ENCODE measurements around the gene MYL2. TPM values are rescaled to one million over a fixed set of nuclear protein-coding genes. Genes with fewer than 3 reads are reported as not detected.

Gene MYL2
- total and polyA plus RNA-seq, 2 experiments from 2014 or later, result 2.7 to 65.0 TPM

- no peaks in the 10 kb centered on the region for H3K4me1 ChIP-seq (ENCODE audit: low read depth)
- no peak for TF ChIP-seq CTCF (IDR thresholded peaks at IDR 0.05; ENCODE audit: low read depth, low read length)
- DNase-seq (ENCODE audit: low read depth in 1 of 2, low spot score in 1 of 2), result no peak
- no peak overlapping the region for H3K4me3 ChIP-seq
- no peaks in the 10 kb centered on the region for H3K9me3 ChIP-seq (ENCODE audit: low read depth)
- H3K27me3 ChIP-seq, result no peaks in the 10 kb centered on the region
- no peak overlapping the region for H3K27ac ChIP-seq
- H3K36me3 ChIP-seq, result no peaks in the 10 kb centered on the region
Observed at GRCh38 chr12:110874781-110875180, 45.6 kb downstream of the MYL2 start.

GRCh38 chr12:110874351-110874750 lies 46.0 kb downstream of the MYL2 start:
- DNase-seq (ENCODE audit: low read depth in 1 of 2, low spot score in 1 of 2), result no peak
- no peaks in the 10 kb centered on the region for H3K9me3 ChIP-seq (ENCODE audit: low read depth)
- H3K27ac ChIP-seq, result no peak overlapping the region
- H3K27me3 ChIP-seq, result no peaks in the 10 kb centered on the region
- no peak overlapping the region for H3K4me3 ChIP-seq
- H3K36me3 ChIP-seq, result no peaks in the 10 kb centered on the region
- no peak for TF ChIP-seq CTCF (IDR thresholded peaks at IDR 0.05; ENCODE audit: low read depth, low read length)
- no peaks in the 10 kb centered on the region for H3K4me1 ChIP-seq (ENCODE audit: low read depth)

- H3K36me3 ChIP-seq, result no peaks in the 10 kb centered on the region
- no peaks in the 10 kb centered on the region for H3K4me1 ChIP-seq (ENCODE audit: low read depth)
- H3K27ac ChIP-seq, result no peak overlapping the region
- H3K27me3 ChIP-seq, result no peaks in the 10 kb centered on the region
- H3K9me3 ChIP-seq (ENCODE audit: low read depth), result no peaks in the 10 kb centered on the region
- DNase-seq (ENCODE audit: low read depth in 1 of 2, low spot score in 1 of 2), result no peak
- H3K4me3 ChIP-seq, result no peak overlapping the region
- no peak for TF ChIP-seq CTCF (IDR thresholded peaks at IDR 0.05; ENCODE audit: low read depth, low read length)
Observed at GRCh38 chr12:110872100-110872499, 48.3 kb downstream of the MYL2 start.

GRCh38 chr12:110869803-110870202 lies 50.6 kb downstream of the MYL2 start:
- Histone ChIP-seq H3K9me3 (ENCODE audit: low read depth) (no peaks in the 10 kb centered on the region), H3K27me3 (no peaks in the 10 kb centered on the region), H3K27ac (no peak overlapping the region), H3K4me1 (ENCODE audit: low read depth) (no peaks in the 10 kb centered on the region), H3K4me3 (no peak overlapping the region), H3K36me3 (no peaks in the 10 kb centered on the region)
- DNase-seq (ENCODE audit: low read depth in 1 of 2, low spot score in 1 of 2), result no peak
- no peak for TF ChIP-seq CTCF (IDR thresholded peaks at IDR 0.05; ENCODE audit: low read depth, low read length)

GRCh38 chr12:110869026-110869425 lies 51.4 kb downstream of the MYL2 start:
- TF ChIP-seq CTCF (IDR thresholded peaks at IDR 0.05; ENCODE audit: low read depth, low read length), result no peak
- no peak for DNase-seq (ENCODE audit: low read depth in 1 of 2, low spot score in 1 of 2)
- Histone ChIP-seq H3K27me3 (no peaks in the 10 kb centered on the region), H3K9me3 (ENCODE audit: low read depth) (no peaks in the 10 kb centered on the region), H3K27ac (no peak overlapping the region), H3K4me1 (ENCODE audit: low read depth) (no peaks in the 10 kb centered on the region), H3K36me3 (no peaks in the 10 kb centered on the region), H3K4me3 (no peak overlapping the region)

GRCh38 chr12:110865521-110865920 lies 54.9 kb downstream of the MYL2 start:
- Histone ChIP-seq H3K4me3 (no peak overlapping the region), H3K27ac (no peak overlapping the region), H3K27me3 (no peaks in the 10 kb centered on the region), H3K4me1 (ENCODE audit: low read depth) (no peaks in the 10 kb centered on the region), H3K9me3 (ENCODE audit: low read depth) (no peaks in the 10 kb centered on the region), H3K36me3 (no peaks in the 10 kb centered on the region)
- TF ChIP-seq CTCF (IDR thresholded peaks at IDR 0.05; ENCODE audit: low read depth, low read length), result no peak
- DNase-seq (ENCODE audit: low read depth in 1 of 2, low spot score in 1 of 2), result no peak

Measured in cardiac muscle cell (in vitro differentiated cells and primary cell).